Ureter (tissue), 1 donor: ENCODE results near the gene ATF2. TPM values are rescaled to one million over a fixed set of nuclear protein-coding genes. Genes with fewer than 3 reads are reported as not detected.
"Not testable (repeated sequence)": the region's sequence is repeated elsewhere in the genome, so short reads cannot be mapped to it uniquely, and the experiment has no call there.

Experiments
- DNase-seq: peaks from one replicate; pipeline ENCODE4 v3.0.0-alpha.2; 2020; ENCODE audit warnings: low spot score
- total RNA-seq: library from RNA; stranded (reverse); gene quantifications from one replicate; pipeline ENCODE4 v1.2.4, GENCODE V29; 2023
- donor health status: DM: yes; HTN: yes; CAD: no.

The ATF2 gene
- total RNA-seq, 1 donor from 2014 or later, result 65.2 TPM

- DNase-seq, result no peak
Observed at GRCh38 chr2:175097297-175097696, 70.7 kb downstream of the ATF2 start.

- DNase-seq, result not testable (repeated sequence)
Observed at GRCh38 chr2:175084117-175084516, 83.9 kb downstream of the ATF2 start.

GRCh38 chr2:175080479-175080878 lies 87.5 kb downstream of the ATF2 start:
- no peak for DNase-seq

- no peak for DNase-seq
Observed at GRCh38 chr2:175076272-175076671, 91.7 kb downstream of the ATF2 start.

GRCh38 chr2:175074478-175074877 lies 93.5 kb downstream of the ATF2 start:
- DNase-seq, result no peak

- no peak for DNase-seq
Observed at GRCh38 chr2:175068534-175068933, 99.5 kb downstream of the ATF2 start.

GRCh38 chr2:175066411-175066810 lies 101.6 kb downstream of the ATF2 start:
- no peak for DNase-seq

- no peak for DNase-seq
Observed at GRCh38 chr2:175064797-175065196, 103.2 kb downstream of the ATF2 start.

- no peak for DNase-seq
Observed at GRCh38 chr2:175063741-175064140, 104.3 kb downstream of the ATF2 start.

GRCh38 chr2:175062787-175063585 lies 105.0 kb downstream of the ATF2 start:
- DNase-seq, result no peak

- no peak for DNase-seq
Observed at GRCh38 chr2:175057078-175057685, 110.8 kb downstream of the ATF2 start.

- no peak for DNase-seq
Observed at GRCh38 chr2:175055993-175056392, 112.0 kb downstream of the ATF2 start.

GRCh38 chr2:175054340-175054739 lies 113.7 kb downstream of the ATF2 start:
- no peak for DNase-seq

GRCh38 chr2:175049661-175050060 lies 118.3 kb downstream of the ATF2 start:
- no peak for DNase-seq

GRCh38 chr2:175048275-175048674 lies 119.7 kb downstream of the ATF2 start:
- DNase-seq, result no peak

GRCh38 chr2:175039490-175039889 lies 128.5 kb downstream of the ATF2 start:
- DNase-seq, result no peak

GRCh38 chr2:175039031-175039430 lies 129.0 kb downstream of the ATF2 start:
- DNase-seq, result no peak

GRCh38 chr2:175037941-175038340 lies 130.1 kb downstream of the ATF2 start:
- DNase-seq, result no peak

GRCh38 chr2:175036582-175037018 lies 131.4 kb downstream of the ATF2 start:
- DNase-seq, result no peak

- DNase-seq, result no peak
Observed at GRCh38 chr2:175035806-175036205, 132.2 kb downstream of the ATF2 start.

GRCh38 chr2:175034716-175035115 lies 133.3 kb downstream of the ATF2 start:
- no peak for DNase-seq

GRCh38 chr2:175030380-175031271 lies 137.4 kb downstream of the ATF2 start:
- DNase-seq, result no peak
